Epidermal melanocyte (primary cell): ENCODE results near the gene CACNA1H.

Experiments
- DNase-seq: peaks from one replicate; pipeline ENCODE4 v3.0.0; 2011; ENCODE audit warnings: low spot score; ENCODE audit not compliant: insufficient read length

Gene CACNA1H

DNA sequence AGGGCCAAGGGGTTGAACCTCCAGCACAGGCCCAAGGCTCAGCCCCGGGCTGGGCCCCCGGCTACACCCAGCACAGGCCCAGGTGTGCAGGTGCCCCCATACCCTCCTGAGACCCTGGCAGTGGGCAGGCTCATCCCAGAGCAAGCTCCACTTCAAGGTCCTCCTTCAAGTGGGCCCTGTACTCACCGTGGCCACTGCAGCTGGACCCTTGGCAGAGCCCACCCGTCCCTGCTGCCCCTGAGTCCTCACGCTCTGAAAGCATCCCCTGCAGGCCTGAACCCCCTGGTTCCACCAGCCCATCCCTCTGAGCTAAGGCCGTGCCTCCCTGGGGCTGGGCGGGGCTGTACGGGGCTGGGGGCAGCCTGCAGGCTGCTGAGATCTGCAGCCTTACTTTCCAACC, 11.2 kb upstream of the CACNA1H start:
- no peak for DNase-seq

DNA sequence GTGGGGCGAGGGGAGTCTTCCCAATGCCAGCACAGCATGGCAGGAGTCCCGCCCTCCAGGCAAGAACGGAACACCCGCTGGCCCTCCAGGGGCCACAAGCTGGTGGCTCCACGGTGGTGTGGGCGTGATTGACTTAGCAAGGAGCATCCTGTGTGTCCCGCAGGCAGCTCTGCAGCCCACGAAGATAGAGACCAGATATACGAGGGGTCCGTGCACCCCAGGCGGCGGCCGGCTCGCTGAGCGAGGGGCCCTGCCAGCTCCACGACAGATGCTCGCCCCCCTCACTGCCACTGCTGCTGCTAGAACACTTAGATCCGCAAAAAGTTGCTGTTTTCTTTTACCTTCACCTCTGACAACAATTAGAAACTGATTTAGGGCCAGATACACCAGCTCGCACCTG, 10.0 kb upstream of the CACNA1H start:
- DNase-seq, result no peak

DNA sequence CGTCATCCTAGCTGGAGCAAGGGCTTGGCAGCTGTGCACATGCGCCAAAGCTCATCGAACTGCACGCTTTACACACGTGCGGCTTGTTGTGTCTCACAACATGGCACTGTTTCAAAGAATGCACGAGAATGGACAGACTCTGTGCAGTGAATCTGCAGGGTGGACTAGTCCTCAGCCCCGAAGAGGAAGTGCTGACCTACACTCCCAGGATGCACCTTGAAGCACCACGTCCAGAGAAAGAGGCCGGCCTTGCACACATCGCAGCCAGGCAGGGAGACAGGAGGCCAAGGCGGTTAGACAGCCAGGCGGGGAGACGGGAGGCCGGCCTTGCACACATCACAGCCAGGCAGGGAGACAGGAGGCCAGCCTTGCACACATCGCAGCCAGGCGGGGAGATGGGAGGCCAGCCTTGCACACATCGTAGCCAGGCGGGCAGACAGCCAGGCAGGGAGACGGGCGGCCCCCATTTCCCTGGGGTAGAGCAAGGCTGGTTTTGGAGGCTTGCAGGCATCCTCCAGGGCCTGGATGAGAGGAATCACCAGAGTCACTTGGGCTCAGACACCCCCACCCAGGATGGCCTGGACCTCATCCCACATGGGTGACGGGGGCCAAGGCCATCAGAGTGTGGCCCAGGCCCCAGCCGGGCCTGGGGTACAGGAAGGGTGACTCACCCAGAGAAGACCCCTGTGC, 9.0 kb upstream of the CACNA1H start:
- no peak for DNase-seq

DNA sequence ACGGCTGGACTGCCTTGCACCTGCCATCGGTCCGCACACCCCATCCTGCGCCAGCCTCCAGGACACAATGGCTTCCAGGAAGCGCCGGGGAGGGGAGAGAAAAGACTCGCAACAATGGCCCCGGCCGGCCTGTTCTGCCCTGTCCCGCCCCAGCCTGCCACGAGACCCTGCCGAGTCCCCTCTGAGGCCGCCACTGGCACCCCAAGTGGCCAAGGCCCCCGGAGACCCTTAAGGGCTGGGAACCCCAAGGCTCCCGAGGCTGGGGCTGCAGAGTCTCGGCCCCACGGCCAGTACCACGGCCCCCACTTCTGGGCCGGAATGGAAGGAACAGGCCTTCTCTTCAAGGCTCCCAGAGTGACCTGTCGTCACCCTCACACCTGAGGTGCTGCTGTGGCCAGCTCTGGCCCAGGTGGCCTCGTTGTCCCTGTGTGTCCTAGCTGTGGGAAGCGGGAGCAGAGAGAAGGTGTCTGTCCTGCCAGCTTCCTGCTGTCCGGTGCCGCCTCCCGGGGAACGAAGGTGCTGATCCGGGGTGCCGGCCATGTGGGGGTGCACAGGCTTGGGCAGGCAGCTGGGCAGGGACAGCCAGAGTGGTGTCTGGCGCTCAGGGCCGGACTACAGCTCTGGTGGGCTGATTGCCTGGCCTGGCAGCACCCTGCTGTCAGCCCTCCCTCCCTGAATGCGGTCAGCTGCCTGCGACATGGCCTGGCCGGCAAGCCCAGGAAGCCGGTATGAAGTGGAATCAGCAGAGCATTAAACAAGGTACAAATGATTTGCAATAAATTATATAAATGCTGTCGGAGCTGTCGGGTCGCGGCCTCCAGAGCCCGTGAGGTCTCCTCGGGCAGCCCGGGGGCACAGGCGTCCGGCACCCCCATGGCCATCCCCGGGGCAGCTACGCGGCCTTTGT, 8.2 kb upstream of the CACNA1H start:
- no peak for DNase-seq

DNA sequence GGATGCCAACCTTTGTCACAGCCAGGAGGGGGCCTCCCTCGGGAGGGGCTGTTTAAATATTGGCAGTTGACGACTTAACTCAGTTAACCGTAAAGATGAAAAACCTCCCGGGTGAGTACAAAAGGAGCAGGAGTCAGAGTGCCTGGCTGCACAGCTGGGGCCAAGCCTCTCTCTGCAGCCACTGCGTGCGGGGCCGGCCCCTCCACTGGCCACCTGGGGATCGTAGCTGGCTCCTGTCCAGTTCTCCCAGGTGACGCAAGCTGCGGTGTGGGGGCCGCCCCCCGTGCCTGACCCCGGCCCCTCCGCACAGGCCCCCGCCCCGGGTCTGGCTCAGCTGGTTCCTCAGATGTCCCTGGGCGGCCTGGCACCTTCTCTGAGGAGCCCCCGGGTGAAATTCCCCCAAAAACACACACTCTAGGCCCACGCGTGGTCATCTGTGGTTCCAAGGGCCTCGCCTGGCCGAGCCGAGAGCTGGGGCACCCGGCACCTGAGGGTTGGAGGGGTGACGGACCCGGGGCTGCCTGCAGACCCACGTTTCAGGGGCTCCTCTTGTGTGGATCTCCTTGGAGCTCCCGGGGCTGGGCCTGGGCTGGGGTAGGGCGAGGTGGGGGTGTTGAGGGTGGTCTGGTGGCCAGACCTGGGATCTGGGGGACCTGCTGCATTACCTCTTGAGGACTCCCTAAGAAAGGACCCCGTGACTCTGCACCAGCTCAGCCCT, 7.4 kb upstream of the CACNA1H start:
- DNase-seq, result no peak

DNA sequence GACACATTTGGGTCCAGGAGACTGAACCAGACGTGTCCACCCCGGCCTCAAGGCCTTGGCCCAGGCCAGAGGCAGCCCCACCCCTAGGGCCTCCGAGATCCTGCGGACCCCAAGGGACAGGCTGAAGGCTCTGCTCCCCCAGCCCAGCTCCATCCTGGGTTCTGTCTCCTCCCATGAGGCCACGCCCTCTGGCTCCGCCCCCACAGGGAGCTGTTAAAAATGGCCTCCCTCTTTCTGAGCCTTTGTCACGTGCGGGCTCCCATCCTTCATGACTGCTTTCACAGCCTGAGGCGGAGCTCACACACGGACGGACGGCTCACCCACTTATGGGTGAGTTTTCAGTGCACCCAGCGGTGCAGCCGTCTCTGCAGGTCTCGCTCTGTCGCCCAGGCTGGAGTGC, 6.5 kb upstream of the CACNA1H start:
- no peak for DNase-seq

DNA sequence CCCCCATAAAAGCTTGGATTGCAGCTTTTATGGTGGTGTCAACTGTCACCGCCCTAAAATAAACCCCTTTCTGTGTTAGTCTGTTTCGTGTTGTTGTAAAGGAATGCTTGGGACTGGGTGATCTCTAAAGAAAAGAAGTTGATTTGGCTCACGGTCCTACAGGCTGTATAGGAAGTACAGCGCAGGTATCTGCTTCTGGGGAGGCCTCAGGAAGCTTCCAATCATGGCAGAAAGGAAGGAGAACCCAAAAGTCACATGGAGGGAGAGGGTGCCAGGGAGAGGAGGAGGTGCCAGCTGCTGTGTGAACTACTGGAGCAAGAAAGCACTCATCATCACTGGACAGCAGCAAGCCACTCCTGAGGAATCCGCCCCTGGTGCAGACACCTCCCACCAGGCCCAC, 5.9 kb upstream of the CACNA1H start:
- no peak for DNase-seq

DNA sequence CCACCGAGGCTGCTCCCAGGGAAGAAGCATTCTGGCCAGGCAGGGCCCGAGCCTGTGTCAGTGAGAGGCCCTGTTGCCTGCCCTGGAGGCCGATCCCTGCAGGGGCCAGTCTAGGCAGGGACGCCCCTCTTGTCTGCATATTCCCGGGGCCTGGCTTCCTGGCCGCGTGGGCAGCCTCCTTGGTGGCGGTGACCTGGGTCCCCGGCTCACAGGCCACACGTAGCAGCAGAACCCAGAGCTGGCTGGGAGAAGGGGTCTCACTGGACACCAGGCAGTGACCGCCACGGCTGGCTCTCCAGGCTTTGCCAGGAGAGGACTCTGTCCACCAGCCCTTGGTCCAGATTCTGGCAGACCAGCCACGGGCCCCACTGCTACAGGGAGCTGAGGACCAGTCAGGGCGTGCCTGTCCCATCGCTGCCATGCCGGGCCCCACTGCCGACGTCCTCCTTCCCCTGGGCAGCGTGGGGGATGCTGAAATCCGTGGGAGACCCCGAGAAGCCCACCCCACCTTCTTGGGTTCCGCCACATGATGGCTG, 3.7 kb upstream of the CACNA1H start:
- no peak for DNase-seq

DNA sequence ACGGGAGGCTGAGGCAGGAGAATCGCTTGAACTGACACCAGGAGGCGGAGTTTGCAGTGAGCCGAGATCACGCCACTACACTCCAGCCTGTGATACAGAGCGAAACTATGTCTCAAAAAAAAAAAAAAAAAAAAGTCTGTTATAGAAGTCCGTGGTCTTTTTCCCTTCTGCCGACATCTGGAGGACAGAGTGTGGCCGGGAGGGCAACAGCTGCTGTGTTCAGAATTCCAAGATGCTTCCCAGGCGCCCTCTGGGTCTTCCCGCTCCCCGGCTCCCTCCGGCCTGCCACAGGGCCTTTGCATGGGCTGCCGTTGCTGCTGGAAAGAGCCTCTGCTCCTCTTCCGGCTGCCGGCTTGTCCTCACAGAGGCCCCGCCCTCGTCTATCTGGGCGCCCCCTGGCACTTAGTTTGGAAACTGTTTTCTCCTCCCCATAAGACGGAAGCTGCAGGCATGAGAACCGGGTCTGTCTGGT, 2.4 kb upstream of the CACNA1H start:
- no peak for DNase-seq

DNA sequence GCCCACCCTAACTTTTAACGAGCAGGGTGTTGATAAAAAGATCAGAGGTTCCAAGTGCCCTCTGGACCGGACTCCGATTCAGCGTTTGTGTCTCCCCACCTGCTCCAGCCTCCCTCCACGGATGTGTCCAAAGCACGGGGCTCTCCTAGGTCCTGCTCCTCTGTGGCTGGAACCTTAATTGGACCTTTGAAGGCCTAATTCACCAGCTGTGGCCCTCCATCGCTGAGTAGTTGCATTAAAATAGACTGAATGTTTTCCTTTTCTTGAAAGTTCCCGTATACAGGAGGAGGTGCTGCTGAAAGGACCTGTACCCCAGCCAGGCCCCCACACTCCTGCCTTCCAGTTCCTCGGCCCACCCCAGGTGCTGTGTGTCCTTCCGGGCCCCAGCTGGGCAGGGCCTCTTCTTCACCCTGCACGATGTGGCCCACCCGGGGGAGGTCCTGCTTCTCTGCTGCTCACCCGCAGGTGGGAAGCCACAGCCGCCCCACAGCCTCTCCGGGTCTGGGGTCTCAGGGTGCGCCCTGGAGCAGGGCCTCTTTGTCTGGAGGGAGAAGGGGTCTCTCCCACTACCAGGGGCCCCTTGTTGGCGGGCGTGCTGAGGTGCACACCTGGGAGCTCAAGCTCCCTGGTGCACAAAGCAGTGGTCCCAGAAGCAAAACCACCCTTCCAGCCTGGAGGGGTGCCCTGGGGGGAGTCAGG, 1.3 kb upstream of the CACNA1H start:
- no peak for DNase-seq

DNA sequence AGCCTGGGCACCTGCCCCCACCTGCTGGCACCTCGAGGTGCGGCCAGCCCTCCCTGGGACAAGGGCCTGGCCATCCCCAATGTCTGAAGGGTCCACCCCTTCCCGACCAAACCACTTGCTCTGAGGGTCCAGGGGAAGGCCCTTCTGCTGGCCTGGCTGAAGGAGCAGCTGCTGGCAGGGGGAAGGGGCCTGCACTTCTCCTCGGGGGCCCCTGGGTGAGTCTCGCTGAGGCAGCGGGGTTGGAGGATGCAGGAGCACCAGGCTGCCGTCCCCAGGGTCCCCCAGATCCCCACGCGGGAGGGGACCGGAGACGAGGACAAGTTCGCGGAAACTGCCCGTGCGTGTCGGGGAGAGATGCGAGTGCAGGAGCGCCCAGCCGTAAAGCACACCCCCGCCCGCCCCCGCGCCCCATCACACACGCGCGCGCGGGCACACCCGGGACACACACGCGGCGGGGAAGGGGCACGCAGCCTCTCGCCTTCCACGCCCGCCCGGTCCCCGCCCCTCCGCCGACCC, 725 bp upstream of the CACNA1H start:
- no peak for DNase-seq

DNA sequence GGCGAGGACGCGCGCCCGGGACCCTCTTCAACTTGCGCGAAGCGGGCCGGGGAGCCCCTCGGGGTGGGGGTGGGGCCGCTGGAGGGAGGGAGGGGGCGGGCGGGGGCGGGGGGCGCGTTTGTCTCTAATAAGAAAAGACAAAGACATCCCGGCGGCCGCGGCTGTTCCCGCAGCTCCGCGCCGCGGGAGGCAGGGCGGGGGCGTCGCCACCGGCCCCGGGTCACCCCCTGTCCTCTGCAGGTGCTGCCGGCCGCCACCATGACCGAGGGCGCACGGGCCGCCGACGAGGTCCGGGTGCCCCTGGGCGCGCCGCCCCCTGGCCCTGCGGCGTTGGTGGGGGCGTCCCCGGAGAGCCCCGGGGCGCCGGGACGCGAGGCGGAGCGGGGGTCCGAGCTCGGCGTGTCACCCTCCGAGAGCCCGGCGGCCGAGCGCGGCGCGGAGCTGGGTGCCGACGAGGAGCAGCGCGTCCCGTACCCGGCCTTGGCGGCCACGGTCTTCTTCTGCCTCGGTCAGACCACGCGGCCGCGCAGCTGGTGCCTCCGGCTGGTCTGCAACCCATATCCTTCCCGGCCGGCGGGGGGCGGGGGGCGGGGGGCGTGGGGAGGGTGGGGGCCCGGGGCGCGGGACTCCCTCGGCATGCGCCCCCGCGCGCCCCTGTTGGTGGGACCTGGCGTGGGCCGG, 714 bp downstream of the CACNA1H start:
- no peak for DNase-seq

DNA sequence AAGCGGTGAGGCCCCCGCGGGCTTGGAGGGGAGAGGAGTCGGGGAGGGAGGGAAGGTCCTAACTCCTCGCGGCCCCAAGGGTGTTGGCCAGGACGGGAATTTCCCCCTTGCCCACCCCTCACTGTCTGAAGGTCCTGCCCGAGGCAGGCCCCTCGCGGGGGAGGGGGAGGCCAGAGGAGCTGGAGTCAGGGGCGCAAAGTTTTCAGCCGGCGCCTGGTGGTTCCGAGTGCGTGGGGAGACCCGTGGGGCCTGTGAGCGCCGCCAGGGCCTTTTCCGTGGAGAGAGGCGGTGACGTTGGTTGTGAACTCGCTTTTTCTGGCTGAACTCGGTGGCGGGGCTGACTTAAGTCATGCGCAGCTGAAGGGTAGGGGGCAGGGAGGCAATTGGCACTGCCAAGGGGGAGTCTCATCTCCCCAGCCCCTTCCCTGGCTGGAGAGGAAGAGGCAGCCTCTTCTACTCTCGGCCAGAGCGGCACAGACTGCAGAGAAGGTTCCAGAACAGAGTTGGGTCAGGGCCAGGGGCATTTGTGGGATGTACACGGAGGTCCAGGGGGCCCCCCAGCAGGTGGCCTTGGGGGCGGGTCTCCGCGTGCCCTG, 1.5 kb downstream of the CACNA1H start:
- no peak for DNase-seq

DNA sequence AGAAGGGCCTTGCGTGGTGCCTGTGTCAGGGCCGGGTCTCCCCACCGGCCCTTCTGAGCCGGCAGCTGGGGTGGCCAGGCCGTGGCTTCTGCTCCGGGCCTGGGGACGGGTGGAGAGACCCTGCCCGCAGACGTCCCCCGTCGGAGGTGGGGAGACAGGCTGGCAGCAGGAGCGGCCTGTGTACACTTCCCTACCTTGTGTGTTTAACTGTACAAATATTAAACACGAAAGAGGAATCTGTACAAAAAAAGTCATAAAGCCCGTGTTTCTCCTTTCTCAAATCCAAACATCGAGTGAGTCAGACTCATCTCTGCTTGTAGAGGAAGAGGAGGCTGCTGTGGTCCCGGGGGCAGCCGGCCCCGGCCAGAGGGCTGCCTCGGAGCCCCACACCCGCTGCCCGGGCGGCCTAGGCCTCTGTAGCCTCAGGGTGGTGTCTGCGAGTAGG, 2.0 kb downstream of the CACNA1H start:
- DNase-seq, result no peak

DNA sequence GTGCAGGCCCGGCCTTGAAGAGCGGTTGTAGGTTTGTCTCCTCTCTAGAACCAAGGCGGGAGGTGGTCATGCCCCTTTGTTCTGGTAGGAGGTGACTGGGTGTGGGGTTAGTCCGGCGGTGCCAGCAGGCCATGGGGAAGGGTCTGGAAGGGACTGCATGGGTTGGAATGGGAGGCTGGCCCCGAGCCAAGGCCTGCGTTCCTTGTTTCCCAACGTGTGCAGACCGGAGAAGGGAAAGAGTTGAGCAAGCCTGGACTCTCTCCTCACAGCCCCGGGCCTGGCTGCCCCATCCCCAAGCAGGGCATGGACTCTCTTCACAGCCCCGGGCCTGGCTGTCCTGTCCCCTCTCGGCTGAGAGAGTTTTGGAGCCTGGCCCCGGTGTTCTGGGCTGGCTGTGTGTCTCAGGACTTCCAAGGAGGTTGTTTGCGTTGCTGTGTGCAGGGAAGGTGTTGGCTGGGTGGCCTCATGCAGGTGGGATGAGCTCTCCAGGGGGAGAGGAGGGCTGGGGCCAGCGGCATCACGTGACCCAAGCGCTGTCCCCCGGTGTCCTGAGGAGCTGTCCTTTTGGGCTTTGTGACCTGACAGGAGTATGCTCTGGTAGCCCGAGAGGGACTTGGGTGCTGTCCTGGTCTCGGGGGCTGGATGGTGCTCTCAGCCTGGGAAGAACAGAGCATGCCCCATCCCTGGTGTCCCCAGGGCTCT, 2.6 kb downstream of the CACNA1H start:
- DNase-seq, result no peak

DNA sequence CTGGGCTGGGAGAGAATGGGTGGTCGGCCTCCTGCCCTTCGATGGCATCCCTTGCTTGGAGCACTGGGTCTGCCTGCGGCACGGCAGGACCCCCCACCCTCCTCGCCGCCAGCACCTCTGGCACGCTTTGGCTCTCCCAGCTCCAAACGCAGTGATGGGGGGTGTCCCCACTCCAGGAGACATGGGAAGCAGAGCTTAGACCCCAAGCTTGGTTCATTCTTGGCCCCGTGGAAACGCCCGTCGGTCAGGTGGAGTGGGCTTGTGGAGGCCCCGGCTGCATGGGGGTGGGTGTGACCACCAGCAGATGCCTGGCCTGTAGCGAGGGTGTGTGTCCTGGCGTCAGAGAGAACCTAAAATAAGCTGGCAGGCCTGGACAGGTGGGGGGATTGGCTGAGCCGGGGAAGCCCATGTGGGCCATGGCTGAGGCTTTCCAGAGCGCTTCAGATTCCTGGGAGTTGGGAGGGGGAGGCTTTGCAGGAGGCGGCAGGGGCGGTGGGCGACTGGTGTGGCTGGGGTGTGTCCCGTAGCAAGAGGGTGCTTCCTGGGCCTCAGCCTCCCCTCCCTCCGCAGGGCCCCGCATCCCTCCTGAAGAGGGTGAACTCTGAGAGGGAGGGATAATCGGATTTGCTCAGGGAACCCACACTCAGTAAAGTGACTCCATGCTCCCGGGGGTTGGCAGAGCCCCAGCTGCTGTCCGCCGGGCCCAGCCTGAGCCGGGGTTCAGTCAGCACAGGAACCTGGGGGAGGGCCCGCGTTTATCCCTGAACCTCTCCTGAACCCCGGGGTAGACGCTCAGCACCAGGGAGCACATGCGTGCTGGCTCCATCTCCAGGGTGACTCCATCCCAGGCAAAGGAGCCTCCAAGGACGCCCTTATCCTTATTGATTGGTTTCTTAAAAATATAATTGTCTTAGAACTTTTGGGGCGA, 3.4 kb downstream of the CACNA1H start:
- no peak for DNase-seq

DNA sequence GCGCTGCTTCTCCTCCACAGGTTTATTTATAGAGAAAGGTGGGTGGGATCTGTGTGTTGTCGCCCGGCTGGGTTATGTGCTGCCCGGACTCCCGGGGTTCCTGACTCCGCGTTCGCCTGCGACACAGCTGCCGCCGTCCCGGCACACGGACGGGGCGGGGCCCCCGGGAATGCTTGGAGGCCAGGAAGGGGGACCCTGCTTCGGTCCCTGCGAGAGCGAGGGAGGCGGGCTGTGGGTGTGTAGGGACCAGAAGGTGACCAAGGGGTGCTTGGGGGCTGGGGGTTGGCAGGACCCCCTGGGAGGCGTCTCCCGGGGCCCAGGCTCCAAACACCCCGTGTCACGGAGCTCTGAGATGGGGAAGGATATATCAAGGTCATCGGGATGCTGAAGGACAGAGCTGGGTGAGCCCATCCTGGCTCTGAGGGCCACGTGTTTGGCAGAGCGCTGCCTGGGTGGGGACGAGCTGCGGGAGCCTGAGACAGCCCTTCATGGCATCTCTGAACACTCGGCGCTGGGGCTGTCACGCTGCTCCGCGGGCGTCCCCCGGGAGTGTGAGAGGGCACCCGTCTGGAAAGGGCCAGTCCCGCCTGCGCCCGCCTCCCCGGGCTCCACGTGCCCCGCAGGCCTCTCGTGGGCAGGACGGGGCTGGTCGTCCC, 4.2 kb downstream of the CACNA1H start:
- no peak for DNase-seq
